HG03575 (cell line): Measurements from ENCODE around the gene MARS1.
"Not testable (repeated sequence)": the region's sequence is repeated elsewhere in the genome, so short reads cannot be mapped to it uniquely, and the experiment has no call there.

Source experiments
- ATAC-seq: cut with Tn5 transposase; IDR thresholded peaks from one replicate; pipeline ENCODE4 v1.9.1; 2021; ENCODE audit not compliant: unreplicated experiment, insufficient number of reproducible peaks, low FRiP score; ENCODE audit errors: extremely low read depth

Gene MARS1

DNA sequence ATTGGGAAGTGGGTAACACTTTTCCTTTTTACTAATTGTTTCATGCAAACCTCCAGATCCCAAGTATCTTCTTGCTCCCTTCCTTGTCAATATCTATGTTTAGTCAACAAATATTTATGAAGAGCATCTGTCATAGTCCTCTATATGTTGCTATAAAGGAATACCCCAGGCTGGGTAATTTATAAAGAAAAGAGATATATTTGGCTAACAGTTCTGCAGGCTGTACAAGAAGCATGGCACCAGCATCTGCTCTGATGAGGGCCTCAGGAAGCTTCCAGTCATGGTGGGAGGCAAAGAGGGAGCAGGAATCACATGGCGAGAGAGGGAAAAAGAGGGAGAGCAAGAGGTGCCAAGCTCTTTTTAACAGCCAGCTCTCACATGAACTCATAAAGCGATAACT, 66.6 kb downstream of the MARS1 start:
- no peak for ATAC-seq

DNA sequence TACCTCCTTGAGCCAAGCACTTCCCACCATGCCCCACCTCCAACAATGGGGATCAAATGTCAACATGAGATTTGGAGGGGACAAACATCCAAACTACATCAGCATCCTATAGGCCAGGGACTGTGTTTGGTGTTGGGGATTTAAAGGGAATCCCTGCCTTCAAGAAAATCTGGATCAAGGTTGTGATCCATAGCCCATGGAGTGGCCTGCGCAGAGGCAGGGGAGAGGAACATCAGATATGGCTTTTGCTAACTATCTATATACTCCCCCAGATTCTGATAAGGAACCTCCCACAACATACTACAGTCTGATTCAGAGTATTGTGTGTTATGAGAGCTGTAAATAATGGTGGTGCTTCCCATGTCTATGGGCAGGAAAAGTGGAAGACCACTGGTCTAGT, 67.0 kb downstream of the MARS1 start:
- no peak for ATAC-seq

- no peak for ATAC-seq
Observed at GRCh38 chr12:57558864-57559263, 71.0 kb downstream of the MARS1 start.

DNA sequence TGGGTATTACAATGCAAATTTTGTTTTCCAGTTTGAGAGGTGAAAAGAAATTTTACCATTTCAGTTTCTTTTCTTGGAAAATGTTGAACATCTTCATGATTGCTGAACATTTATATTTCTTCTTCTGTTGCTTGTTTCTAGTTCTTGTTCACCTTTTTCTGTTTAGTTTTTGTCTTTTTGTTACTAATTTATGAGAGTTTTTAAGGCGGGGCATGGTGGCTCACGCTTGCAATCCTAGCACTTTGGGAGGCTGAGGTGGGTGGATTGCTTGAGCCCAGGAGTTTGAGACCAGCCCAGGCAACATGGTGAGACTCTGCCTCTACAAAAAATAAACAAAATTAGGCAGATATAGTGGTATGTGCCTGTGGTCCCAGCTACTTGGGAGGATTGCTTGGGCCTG, 72.6 kb downstream of the MARS1 start:
- ATAC-seq = no peak

GRCh38 chr12:57561117-57561516, 73.2 kb downstream of the MARS1 start:
- ATAC-seq = not testable (repeated sequence)

DNA sequence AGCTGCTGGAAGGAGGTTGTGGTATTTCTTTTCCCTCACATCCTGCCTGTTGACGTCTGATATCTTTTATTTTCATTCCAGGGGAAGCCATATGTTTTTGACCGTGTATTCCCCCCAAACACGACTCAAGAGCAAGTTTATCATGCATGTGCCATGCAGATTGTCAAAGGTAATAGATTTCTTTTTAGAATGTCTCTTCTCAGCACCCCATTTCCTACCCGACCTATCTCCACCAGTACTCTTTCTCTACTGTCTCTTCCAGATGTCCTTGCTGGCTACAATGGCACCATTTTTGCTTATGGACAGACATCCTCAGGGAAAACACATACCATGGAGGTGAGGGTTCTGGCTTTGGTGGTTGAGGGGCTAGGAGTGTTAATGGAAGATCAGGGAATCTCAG, 75.5 kb downstream of the MARS1 start:
- ATAC-seq = no peak

GRCh38 chr12:57564178-57564740, 76.4 kb downstream of the MARS1 start:
- ATAC-seq = no peak
